Mesenchymal stem cell (in vitro differentiated cells and primary cell): ENCODE measurements around the gene SEPTIN5.
A peak's percentile ranks its signal among the peaks of the same experiment; 100 is the strongest.

Experiments used
- DNase-seq: peaks from one replicate; pipeline ENCODE4 v3.0.0-alpha.2; 2013
- H2AFZ ChIP-seq: one replicate; pipeline ENCODE4 v1.6.1; 2013; ENCODE audit warnings: low read depth, mild to moderate bottlenecking, control low read depth, inconsistent platforms, low read length, moderate library complexity
- H2AK5ac ChIP-seq: 2 replicates; pipeline ENCODE4 v1.6.1; 2013; ENCODE audit warnings: low read length, moderate library complexity, mild to moderate bottlenecking, inconsistent platforms; ENCODE audit not compliant: severe bottlenecking
- H2BK120ac ChIP-seq: one replicate; pipeline ENCODE4 v1.6.1; 2013; ENCODE audit warnings: low read depth, mild to moderate bottlenecking, inconsistent platforms, low read length, moderate library complexity
- H2BK12ac ChIP-seq, 2 experiments: one replicate each; pipeline ENCODE4 v1.6.1; 2013; ENCODE audit warnings: inconsistent platforms in 2 of 2, low read length in 2 of 2, mild to moderate bottlenecking in 2 of 2, moderate library complexity in 2 of 2, control low read depth in 1 of 2
- H2BK15ac ChIP-seq: one replicate; pipeline ENCODE4 v1.6.1; 2013; ENCODE audit warnings: mild to moderate bottlenecking, low read depth, inconsistent platforms; ENCODE audit not compliant: poor library complexity, severe bottlenecking
- H2BK5ac ChIP-seq: 2 replicates; pipeline ENCODE4 v1.6.1; 2013; ENCODE audit warnings: low read depth, mild to moderate bottlenecking, low read length, control low read depth, inconsistent platforms; ENCODE audit not compliant: poor library complexity, severe bottlenecking
- H3K14ac ChIP-seq, 2 experiments: one replicate each; pipeline ENCODE4 v1.6.1; 2013; ENCODE audit warnings: inconsistent platforms in 2 of 2, low read length in 2 of 2, control low read depth in 1 of 2, mild to moderate bottlenecking in 1 of 2, moderate library complexity in 1 of 2
- H3K18ac ChIP-seq, 2 experiments: one replicate each; pipeline ENCODE4 v1.6.1; 2013; ENCODE audit warnings: inconsistent platforms in 2 of 2, low read length in 2 of 2, control low read depth in 1 of 2, low read depth in 1 of 2, mild to moderate bottlenecking in 1 of 2
- H3K23ac ChIP-seq, 2 experiments: one replicate each; pipeline ENCODE4 v1.6.1; 2013; ENCODE audit warnings: inconsistent platforms in 2 of 2, low read length in 2 of 2, mild to moderate bottlenecking in 2 of 2, moderate library complexity in 2 of 2, control low read depth in 1 of 2
- H3K27ac ChIP-seq: 2 replicates; pipeline ENCODE4 v1.5.1; 2013; ENCODE audit warnings: mild to moderate bottlenecking, moderate library complexity, low read length, control low read depth, inconsistent platforms; ENCODE audit not compliant: poor library complexity, severe bottlenecking
- H3K27me3 ChIP-seq, 2 experiments: 2 replicates each; pipeline versions ENCODE4 v1.6.1 to v1.7.0; 2013; ENCODE audit warnings: low read length in 2 of 2, mild to moderate bottlenecking in 2 of 2, moderate library complexity in 2 of 2, control low read depth in 1 of 2, inconsistent platforms in 1 of 2; ENCODE audit not compliant: control insufficient read depth in 1 of 2, insufficient read depth in 1 of 2
- H3K36me3 ChIP-seq, 2 experiments: 2 replicates each; pipeline versions ENCODE4 v1.6.1 to v1.7.0; 2013; ENCODE audit warnings: low read length in 2 of 2, control low read depth in 1 of 2, inconsistent platforms in 1 of 2, low read depth in 1 of 2, mild to moderate bottlenecking in 1 of 2; ENCODE audit not compliant: insufficient read depth in 2 of 2, control insufficient read depth in 1 of 2
- H3K4ac ChIP-seq, 2 experiments: one replicate each; pipeline ENCODE4 v1.6.1; 2013; ENCODE audit warnings: inconsistent platforms in 2 of 2, low read length in 2 of 2, mild to moderate bottlenecking in 2 of 2, moderate library complexity in 2 of 2, control low read depth in 1 of 2, low read depth in 1 of 2
- H3K4me1 ChIP-seq: 2 replicates; pipeline ENCODE4 v1.6.1; 2013; ENCODE audit warnings: low read depth, low read length, control low read depth; ENCODE audit not compliant: control insufficient read depth, insufficient read depth
- H3K4me2 ChIP-seq: 2 replicates; pipeline ENCODE4 v1.6.1; 2013; ENCODE audit warnings: low read length, mild to moderate bottlenecking, inconsistent platforms; ENCODE audit not compliant: poor library complexity, severe bottlenecking
- H3K4me3 ChIP-seq, 2 experiments: 2 replicates each; pipeline versions ENCODE4 v1.5.1 to v1.7.0; 2013; ENCODE audit warnings: low read length in 2 of 2, mild to moderate bottlenecking in 2 of 2, control low read depth in 1 of 2, low read depth in 1 of 2; ENCODE audit not compliant: insufficient read depth in 1 of 2
- H3K79me1 ChIP-seq: replicated peaks from 2 replicates; pipeline ENCODE4 v1.6.1; 2013; ENCODE audit warnings: mild to moderate bottlenecking, control low read depth, low read length, inconsistent platforms; ENCODE audit not compliant: poor library complexity, severe bottlenecking
- H3K9ac ChIP-seq: 2 replicates; pipeline ENCODE4 v1.7.0; 2013; ENCODE audit warnings: mild to moderate bottlenecking, low read length, moderate library complexity
- H3K9me3 ChIP-seq: 2 replicates; pipeline ENCODE4 v1.7.0; 2013; ENCODE audit warnings: mild to moderate bottlenecking, low read length; ENCODE audit not compliant: control insufficient read depth
- H4K8ac ChIP-seq: one replicate; pipeline ENCODE4 v1.6.1; 2013; ENCODE audit warnings: inconsistent platforms, mild to moderate bottlenecking, low read length, moderate library complexity
- H4K91ac ChIP-seq: one replicate; pipeline ENCODE4 v1.6.1; 2013; ENCODE audit warnings: mild to moderate bottlenecking, low read length, inconsistent platforms
- WGBS: methylation state at CpG from one replicate; pipeline ENCODE4 v1.1.7; 2013; ENCODE audit warnings: mixed read lengths; 5-methylcytosine and 5-hydroxymethylcytosine counted together

Gene SEPTIN5

DNA sequence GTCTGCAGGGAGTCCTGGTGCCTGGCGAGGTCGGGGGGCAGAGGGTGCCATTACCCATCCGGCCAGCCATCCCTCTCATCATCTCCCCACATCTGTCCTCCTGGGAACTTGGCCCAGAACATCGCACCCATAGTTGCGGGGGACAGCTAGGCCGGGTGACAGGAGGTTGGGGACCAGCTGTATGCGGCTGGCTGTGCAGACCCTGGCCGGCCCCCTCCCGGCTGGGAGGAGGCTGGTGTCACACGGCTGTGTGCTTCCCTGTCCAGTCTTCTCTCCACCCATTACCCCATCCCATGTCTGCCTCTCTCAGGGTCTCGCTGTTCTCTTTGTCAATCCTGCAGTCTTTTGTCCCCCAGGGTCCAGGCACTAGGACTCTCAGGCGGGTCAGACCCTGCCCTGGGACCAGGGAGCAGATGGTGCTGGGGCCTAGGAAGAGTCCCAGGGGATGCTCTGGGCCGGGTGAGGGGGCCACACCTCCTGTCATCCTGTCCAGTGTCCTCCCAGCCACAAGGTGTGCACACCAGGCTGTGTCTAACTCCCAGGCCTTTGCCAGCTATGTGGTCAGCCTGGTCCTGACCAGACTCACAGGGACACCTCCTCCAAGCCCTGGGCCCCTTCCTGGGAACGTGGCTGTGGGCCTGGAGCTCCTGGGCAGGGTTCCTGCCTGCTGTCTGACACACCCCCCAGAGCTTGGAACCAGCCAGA is 39.8 kb downstream of the SEPTIN5 start:
- no peak overlapping the region for H3K23ac ChIP-seq
- no peak overlapping the region for H3K4ac ChIP-seq
- no peak for DNase-seq
- no peak overlapping the region for H2AFZ ChIP-seq
- no peak overlapping the region for H3K18ac ChIP-seq
- H3K36me3 ChIP-seq, result peaks cover 0 to 5% of the 10 kb centered on the region in 2 experiments
- no peak overlapping the region for H2BK5ac ChIP-seq
- H2AK5ac ChIP-seq, result no peak overlapping the region
- no peak overlapping the region for H4K8ac ChIP-seq
- no peak overlapping the region for H3K4me3 ChIP-seq
- WGBS, result 76% methylated on average over 11 of the region's 14 CpGs
- no peaks in the 10 kb centered on the region for H3K9me3 ChIP-seq
- no peak overlapping the region for H3K27ac ChIP-seq
- no peak overlapping the region for H3K14ac ChIP-seq
- peaks cover 71 to 94% of the 10 kb centered on the region in 2 experiments for H3K27me3 ChIP-seq
- H2BK120ac ChIP-seq, result no peak overlapping the region
- H3K4me2 ChIP-seq, result no peak overlapping the region
- no peak overlapping the region for H3K9ac ChIP-seq
- H3K4me1 ChIP-seq, result peaks cover 29% of the 10 kb centered on the region
- H2BK15ac ChIP-seq, result no peak overlapping the region
- H2BK12ac ChIP-seq, result no peak overlapping the region
- no peak overlapping the region for H4K91ac ChIP-seq
- no peaks in the 10 kb centered on the region for H3K79me1 ChIP-seq

GRCh38 chr22:19754701-19755144 is 40.4 kb downstream of the SEPTIN5 start:
- Histone ChIP-seq H3K9me3 (no peaks in the 10 kb centered on the region), H3K4me3 (no peak overlapping the region), H3K23ac (peak overlapping the region in 1 of 2 experiments; percentile 47), H3K4me2 (no peak overlapping the region), H3K27me3 (peaks cover 70 to 94% of the 10 kb centered on the region in 2 experiments), H3K27ac (no peak overlapping the region), H4K8ac (no peak overlapping the region), H2BK15ac (no peak overlapping the region), H2BK5ac (no peak overlapping the region), H3K4ac (no peak overlapping the region), H3K79me1 (no peaks in the 10 kb centered on the region), H3K18ac (no peak overlapping the region), H4K91ac (no peak overlapping the region), H3K36me3 (peaks cover 0 to 5% of the 10 kb centered on the region in 2 experiments), H2BK120ac (no peak overlapping the region), H2AFZ (no peak overlapping the region), H3K9ac (no peak overlapping the region), H3K14ac (no peak overlapping the region), H2BK12ac (no peak overlapping the region), H2AK5ac (no peak overlapping the region), H3K4me1 (peaks cover 35% of the 10 kb centered on the region)
- no peak for DNase-seq
- WGBS, result 41% methylated on average over 14 of the region's 14 CpGs

DNA sequence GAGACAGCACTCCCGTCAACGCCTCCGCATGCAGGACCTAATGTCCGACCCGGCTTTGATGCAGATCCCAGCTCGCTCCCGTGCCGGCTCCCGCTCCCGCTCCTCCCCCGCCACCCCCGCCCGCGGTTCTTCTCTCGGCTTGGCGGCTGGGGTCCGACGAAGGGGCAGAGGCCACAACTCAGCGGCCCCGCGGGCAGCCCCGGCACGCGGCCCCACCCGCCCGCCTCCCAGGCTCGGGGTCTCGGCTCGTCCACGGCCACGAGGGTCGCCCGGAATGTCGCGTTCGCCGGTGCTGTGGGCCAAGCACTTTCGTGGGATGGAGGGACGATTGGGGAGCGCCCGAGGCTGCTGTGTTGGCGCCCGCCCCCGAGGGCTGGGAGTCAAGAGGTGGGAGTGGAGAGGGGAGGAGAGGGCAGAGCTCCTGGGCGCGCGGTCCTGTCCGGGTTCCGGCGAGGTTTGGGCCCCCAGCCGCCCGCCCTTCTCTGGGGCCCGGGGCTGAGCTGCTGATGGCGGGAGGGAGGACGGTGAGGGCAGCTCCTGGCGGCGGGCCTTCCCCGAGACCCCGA is 40.9 kb downstream of the SEPTIN5 start:
- 1% methylated on average over 59 of the region's 59 CpGs for WGBS
- H2BK5ac ChIP-seq, result no peak overlapping the region

DNA sequence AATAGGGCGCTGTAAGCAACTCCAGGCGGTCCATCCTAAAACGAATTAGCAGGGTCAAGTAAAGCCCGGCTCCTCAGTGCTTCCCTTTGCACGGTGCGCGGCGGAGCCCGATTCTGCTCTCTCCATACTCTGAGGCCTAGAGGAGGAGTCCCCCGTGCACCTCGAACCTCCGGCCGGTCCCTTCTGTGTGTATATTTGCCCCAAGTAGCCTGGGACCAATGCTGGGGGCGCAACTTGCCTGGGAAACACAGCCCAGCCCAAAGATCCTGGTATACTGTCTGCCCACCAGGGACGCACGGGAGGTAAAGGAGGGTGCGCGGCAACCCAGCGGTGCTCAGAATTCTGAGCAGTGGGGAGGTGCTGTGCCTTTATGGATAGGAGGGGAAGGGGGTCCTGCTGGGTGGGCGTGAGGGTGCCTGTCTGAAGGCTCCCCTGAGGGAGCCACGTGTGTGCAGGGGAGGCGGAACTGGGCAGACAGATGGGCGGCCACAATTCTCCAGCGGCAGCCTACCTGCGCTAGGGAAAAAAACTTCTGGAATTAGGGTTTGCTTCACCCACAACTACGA is 41.5 kb downstream of the SEPTIN5 start:
- Histone ChIP-seq H2AK5ac (no peak overlapping the region), H2BK15ac (no peak overlapping the region), H3K23ac (peak overlapping the region in 1 of 2 experiments; percentile 9), H4K8ac (no peak overlapping the region), H3K4me2 (no peak overlapping the region), H3K4ac (no peak overlapping the region), H2BK120ac (no peak overlapping the region), H3K9me3 (no peaks in the 10 kb centered on the region), H3K14ac (no peak overlapping the region), H2BK12ac (no peak overlapping the region), H2AFZ (no peak overlapping the region), H2BK5ac (no peak overlapping the region), H3K27ac (no peak overlapping the region), H3K27me3 (peaks cover 67 to 92% of the 10 kb centered on the region in 2 experiments), H3K4me3 (no peak overlapping the region), H3K4me1 (peaks cover 34% of the 10 kb centered on the region), H4K91ac (no peak overlapping the region), H3K18ac (no peak overlapping the region), H3K79me1 (no peaks in the 10 kb centered on the region), H3K36me3 (peaks cover 0 to 5% of the 10 kb centered on the region in 2 experiments), H3K9ac (no peak overlapping the region)
- no peak for DNase-seq
- 5% methylated on average over 26 of the region's 26 CpGs for WGBS

More for the DNA sequence above, 40.9 kb downstream of the SEPTIN5 start:
- Histone ChIP-seq H3K27ac (no peak overlapping the region), H3K4ac (no peak overlapping the region), H4K8ac (no peak overlapping the region), H4K91ac (no peak overlapping the region), H3K4me3 (no peak overlapping the region), H3K18ac (no peak overlapping the region), H3K36me3 (peaks cover 0 to 5% of the 10 kb centered on the region in 2 experiments), H3K4me1 (peaks cover 36% of the 10 kb centered on the region), H2AFZ (no peak overlapping the region), H2BK15ac (no peak overlapping the region), H3K9me3 (no peaks in the 10 kb centered on the region), H3K23ac (no peak overlapping the region), H3K27me3 (peaks cover 68 to 94% of the 10 kb centered on the region in 2 experiments), H2BK12ac (no peak overlapping the region), H3K14ac (no peak overlapping the region), H3K9ac (no peak overlapping the region), H2BK120ac (no peak overlapping the region), H2AK5ac (no peak overlapping the region), H3K79me1 (no peaks in the 10 kb centered on the region), H3K4me2 (no peak overlapping the region)
- DNase-seq, result no peak
